ENCODE measurements around the gene ATG14.

Gene ATG14

GRCh38 chr14:55450539-55450938 lies 38.9 kb upstream of the ATG14 start:
- CTCF ChIA-PET = interaction anchor here (0.5 to 0.6 kb wide), 2 partner anchors 69 to 72 kb away, joined by 3 read pairs; no protein-coding TSS in a partner anchor
- no peaks in the 10 kb centered on the region for H3K36me3 ChIP-seq (ENCODE audit: control insufficient read depth in 2 of 2, insufficient read depth in 1 of 2, low read length in 2 of 2)
- peaks cover 27% of the 10 kb centered on the region for H3K4me1 ChIP-seq (ENCODE audit: control insufficient read depth, insufficient read depth, low read length)
- POLR2A ChIA-PET = no interaction called here
- no peak overlapping the region for H3K4me3 ChIP-seq (ENCODE audit: low read depth, low read length)
- no peak overlapping the region for H3K27ac ChIP-seq (ENCODE audit: extremely low read depth, low read depth, low read length)
- no peaks in the 10 kb centered on the region for H3K9me3 ChIP-seq (ENCODE audit: control insufficient read depth, insufficient read depth, low read depth, low read length)
- TF ChIP-seq HOXC10 (CRISPR knock-in tag; IDR thresholded peaks at IDR 0.05) (no peak), SP2 (tag by site-specific recombination; IDR thresholded peaks at IDR 0.05) (no peak), KLF7 (tag by site-specific recombination; IDR thresholded peaks at IDR 0.05; ENCODE audit: borderline replicate concordance) (no peak), SP3 (tag by site-specific recombination; IDR thresholded peaks at IDR 0.05) (no peak), ZXDB (tag by site-specific recombination; IDR thresholded peaks at IDR 0.05) (no peak), ZNF645 (tag by site-specific recombination; IDR thresholded peaks at IDR 0.05) (no peak), ZNF239 (tag by site-specific recombination; IDR thresholded peaks at IDR 0.05) (no peak), ZNF518A (tag by site-specific recombination; conservative IDR thresholded peaks at IDR 0.05; ENCODE audit: low read depth) (no peak)
- TF ChIP-seq, protein P1, sequence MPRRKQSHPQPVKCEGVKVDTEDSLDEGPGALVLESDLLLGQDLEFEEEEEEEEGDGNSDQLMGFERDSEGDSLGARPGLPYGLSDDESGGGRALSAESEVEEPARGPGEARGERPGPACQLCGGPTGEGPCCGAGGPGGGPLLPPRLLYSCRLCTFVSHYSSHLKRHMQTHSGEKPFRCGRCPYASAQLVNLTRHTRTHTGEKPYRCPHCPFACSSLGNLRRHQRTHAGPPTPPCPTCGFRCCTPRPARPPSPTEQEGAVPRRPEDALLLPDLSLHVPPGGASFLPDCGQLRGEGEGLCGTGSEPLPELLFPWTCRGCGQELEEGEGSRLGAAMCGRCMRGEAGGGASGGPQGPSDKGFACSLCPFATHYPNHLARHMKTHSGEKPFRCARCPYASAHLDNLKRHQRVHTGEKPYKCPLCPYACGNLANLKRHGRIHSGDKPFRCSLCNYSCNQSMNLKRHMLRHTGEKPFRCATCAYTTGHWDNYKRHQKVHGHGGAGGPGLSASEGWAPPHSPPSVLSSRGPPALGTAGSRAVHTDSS (tag by site-specific recombination; IDR thresholded peaks at IDR 0.05) = no peak
- TF ChIP-seq, protein P2, sequence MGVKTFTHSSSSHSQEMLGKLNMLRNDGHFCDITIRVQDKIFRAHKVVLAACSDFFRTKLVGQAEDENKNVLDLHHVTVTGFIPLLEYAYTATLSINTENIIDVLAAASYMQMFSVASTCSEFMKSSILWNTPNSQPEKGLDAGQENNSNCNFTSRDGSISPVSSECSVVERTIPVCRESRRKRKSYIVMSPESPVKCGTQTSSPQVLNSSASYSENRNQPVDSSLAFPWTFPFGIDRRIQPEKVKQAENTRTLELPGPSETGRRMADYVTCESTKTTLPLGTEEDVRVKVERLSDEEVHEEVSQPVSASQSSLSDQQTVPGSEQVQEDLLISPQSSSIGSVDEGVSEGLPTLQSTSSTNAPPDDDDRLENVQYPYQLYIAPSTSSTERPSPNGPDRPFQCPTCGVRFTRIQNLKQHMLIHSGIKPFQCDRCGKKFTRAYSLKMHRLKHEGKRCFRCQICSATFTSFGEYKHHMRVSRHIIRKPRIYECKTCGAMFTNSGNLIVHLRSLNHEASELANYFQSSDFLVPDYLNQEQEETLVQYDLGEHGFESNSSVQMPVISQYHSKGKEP (tag by site-specific recombination; IDR thresholded peaks at IDR 0.05) = no peak

DNA sequence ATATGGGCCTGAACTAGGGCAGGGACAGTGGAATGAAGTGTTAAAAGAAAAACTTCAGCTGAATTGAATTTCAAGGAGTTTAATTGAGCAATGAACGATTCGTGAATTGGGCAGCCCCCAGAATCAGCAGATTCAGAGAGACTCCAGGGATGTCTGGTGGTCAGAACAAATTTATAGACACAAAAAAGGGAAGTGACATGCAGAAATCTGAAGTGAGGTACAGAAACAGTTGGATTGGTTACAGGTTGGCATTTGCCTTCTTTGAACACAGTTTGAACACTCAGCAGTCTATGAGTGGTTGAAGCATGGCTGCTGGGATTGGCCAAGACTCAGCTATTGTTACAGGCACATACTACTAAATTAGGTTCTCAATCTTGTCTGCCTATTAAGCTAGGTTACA lies 38.5 kb upstream of the ATG14 start:
- POLR2A ChIA-PET = no interaction called here
- H3K36me3 ChIP-seq (ENCODE audit: control insufficient read depth in 2 of 2, insufficient read depth in 1 of 2, low read length in 2 of 2) = no peaks in the 10 kb centered on the region
- H3K27ac ChIP-seq (ENCODE audit: extremely low read depth, low read depth, low read length) = no peak overlapping the region
- H3K4me3 ChIP-seq (ENCODE audit: low read depth, low read length) = no peak overlapping the region
- TF ChIP-seq, protein P3, sequence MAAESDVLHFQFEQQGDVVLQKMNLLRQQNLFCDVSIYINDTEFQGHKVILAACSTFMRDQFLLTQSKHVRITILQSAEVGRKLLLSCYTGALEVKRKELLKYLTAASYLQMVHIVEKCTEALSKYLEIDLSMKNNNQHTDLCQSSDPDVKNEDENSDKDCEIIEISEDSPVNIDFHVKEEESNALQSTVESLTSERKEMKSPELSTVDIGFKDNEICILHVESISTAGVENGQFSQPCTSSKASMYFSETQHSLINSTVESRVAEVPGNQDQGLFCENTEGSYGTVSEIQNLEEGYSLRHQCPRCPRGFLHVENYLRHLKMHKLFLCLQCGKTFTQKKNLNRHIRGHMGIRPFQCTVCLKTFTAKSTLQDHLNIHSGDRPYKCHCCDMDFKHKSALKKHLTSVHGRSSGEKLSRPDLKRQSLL (tag by site-specific recombination; IDR thresholded peaks at IDR 0.05) = no peak
- no peak for TF ChIP-seq ZBTB10 (tag by site-specific recombination; IDR thresholded peaks at IDR 0.05)
- TF ChIP-seq ZNF280D (tag by site-specific recombination; IDR thresholded peaks at IDR 0.05) = no peak
- H3K9me3 ChIP-seq (ENCODE audit: control insufficient read depth, insufficient read depth, low read depth, low read length) = no peaks in the 10 kb centered on the region
- H3K4me1 ChIP-seq (ENCODE audit: control insufficient read depth, insufficient read depth, low read length) = peaks cover 24% of the 10 kb centered on the region
- CTCF ChIA-PET = interaction anchor here (0.7 kb wide), 1 partner anchor 82 kb away, joined by 3 read pairs; no protein-coding TSS in a partner anchor
